HG03460 (cell line): ENCODE measurements around the gene NOG.
A peak's percentile ranks its signal among the peaks of the same experiment; 100 is the strongest.

Experiments
- ATAC-seq: cut with Tn5 transposase; IDR thresholded peaks from one replicate; pipeline ENCODE4 v1.9.1; 2021; ENCODE audit not compliant: unreplicated experiment

Gene NOG

DNA sequence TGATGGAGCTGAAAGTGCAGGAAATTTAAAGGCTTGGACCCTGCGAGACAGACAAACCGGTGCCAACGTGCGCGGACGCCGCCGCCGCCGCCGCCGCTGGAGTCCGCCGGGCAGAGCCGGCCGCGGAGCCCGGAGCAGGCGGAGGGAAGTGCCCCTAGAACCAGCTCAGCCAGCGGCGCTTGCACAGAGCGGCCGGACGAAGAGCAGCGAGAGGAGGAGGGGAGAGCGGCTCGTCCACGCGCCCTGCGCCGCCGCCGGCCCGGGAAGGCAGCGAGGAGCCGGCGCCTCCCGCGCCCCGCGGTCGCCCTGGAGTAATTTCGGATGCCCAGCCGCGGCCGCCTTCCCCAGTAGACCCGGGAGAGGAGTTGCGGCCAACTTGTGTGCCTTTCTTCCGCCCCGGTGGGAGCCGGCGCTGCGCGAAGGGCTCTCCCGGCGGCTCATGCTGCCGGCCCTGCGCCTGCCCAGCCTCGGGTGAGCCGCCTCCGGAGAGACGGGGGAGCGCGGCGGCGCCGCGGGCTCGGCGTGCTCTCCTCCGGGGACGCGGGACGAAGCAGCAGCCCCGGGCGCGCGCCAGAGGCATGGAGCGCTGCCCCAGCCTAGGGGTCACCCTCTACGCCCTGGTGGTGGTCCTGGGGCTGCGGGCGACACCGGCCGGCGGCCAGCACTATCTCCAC is at the start of gene NOG:
Gene NOG, plus strand, starts transcription at position 54 of the 674 bp plus-strand sequence. Its CDS starts 525 bp downstream, at position 579.
- ATAC-seq, result no peak

- ATAC-seq, result no peak
These were observed 48.4 kb upstream of the NOG start for GRCh38 chr17:56545106-56545505.

- no peak for ATAC-seq
These were observed 47.6 kb upstream of the NOG start for GRCh38 chr17:56545930-56546329.

- no peak for ATAC-seq
These were observed 44.8 kb upstream of the NOG start for GRCh38 chr17:56548661-56549060.

DNA sequence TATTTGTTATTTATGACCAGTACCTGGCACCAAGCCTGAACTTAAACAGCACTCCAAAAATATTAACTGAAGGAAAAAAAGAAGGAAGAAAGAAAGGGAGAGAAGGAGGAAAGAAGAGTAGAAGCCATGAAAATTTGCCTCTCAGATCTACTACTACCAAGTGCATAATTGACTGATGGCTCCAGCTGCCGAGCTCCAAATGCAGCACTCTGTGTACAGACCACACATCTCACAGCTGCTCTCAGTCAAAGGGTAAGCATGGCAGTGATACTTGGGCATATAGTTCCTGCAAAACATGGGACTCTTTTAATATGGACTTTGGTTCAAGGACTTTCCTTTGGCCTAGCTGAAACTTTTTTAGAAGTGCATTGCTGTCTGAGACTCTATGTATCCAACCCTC is 44.0 kb upstream of the NOG start:
- no peak for ATAC-seq

DNA sequence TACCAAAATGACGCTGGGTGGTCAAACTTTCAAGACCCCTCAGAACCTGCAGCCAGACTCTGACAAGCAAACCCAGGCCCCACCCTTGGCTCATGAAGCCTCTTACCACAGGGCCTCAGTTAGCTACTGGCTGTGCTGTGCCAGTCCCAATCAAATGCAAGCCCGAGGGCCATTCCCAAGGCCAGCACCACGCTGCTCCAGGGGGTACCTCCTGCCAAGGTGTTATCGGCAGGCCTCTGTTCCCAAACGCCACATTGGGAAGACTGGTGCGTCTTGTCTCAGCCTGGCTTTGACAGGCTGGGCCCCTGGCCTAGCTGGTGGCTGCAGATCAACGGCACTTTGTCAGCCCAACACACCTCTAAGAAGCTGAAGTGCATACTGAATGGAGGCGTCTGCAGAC is 35.8 kb upstream of the NOG start:
- ATAC-seq, result no peak

GRCh38 chr17:56558088-56558487 is 35.4 kb upstream of the NOG start:
- ATAC-seq, result no peak

- ATAC-seq, result no peak
These were observed 23.3 kb upstream of the NOG start for GRCh38 chr17:56570199-56570598.

GRCh38 chr17:56571456-56571855 is 22.0 kb upstream of the NOG start:
- no peak for ATAC-seq

DNA sequence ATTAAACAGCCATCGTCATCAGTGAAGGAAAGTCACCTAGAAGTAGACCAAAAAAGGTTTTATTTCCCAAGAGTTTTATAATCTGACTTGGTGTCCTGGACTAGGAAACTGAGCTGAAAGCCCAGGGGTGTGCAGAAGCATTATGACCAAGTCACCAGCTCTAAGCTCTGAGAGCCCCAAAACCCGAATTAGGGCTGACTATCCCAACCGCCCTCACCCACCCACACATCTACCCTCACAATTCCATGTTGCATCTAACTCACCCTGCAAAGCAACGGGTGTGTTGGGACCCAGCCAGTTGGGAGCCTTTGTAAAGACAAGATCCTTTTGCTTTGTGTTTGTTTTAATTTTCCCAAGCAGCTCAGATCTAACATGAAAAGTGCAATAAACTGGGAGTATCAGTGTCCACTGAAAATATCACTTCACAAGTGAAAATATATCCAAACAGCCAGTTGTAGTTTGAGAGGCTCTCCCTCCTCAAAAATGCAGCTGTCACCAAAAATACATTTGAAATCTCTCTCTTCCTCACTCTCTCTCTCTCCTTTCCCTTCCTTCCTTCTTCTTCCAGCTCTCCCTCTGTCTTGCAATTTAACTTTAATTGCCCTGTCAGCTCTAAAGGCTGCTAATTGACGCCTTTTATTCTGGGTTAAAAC is 16.2 kb upstream of the NOG start:
- ATAC-seq, result no peak

DNA sequence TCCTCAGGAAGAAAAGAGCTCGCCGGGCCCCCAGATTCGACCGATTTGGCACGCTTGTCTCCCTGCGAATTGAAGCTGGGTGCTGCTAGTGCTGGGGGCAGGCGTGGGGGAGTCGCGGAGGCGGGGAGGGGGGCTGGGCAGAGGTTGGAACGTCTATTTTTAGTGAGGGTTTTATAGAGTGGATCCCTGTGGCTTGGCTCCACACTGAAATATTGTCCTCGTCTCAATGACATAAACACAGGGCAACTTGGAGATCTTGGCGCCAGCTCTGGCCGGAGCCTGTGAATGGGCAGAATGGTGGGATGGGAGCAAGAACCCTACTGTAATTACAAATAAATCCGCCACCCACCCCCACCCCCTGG is 15.7 kb upstream of the NOG start:
- ATAC-seq, result no peak

DNA sequence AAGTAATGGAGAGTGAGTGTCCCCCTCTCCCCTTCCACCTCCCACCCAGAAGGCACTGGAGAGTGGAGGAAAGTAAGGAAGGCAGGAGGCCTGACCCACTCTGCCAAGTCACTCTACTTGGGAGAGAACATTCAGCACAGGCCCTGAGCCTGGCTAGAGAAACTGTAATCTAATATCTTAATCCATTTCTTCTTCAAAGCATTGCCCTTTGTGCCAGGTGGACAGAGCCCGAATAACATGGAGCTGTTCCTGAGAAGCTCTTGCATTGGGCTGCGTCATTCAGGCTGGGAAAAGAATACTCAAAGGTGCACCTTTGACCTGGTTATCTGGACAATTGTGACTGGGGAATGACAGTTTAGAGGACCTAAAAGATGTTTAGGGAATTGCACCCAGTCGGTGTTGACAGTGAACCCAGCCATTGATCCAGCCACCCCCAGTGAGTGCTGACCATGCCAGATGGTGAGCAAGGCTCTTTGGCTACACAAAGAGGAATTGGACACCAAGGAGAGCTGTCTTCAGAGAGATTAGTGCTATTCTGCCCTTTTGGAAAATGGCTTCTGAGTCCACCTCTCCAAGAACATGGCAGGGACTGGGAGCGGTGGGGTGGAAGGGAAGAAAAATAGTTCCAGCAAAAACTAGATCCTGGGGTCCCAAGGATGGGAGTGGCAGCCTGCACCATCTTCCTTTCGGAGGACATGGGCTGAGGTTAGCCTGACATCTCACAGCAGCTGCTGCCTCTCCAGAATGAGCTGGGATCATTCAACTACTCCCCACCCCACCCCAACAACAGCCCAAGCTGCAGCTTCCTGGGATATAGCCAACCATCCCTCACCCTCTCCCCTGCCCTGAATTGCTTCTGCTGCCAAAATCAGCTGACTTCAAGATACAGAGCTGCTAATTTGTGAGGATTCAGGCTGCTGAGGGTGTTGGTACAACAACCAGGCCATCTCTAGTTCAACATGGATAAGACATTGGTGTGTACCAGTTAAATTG is 11.6 kb upstream of the NOG start:
- ATAC-seq, result no peak

- ATAC-seq, result no peak
These were observed 9.7 kb upstream of the NOG start for GRCh38 chr17:56583772-56584171.

DNA sequence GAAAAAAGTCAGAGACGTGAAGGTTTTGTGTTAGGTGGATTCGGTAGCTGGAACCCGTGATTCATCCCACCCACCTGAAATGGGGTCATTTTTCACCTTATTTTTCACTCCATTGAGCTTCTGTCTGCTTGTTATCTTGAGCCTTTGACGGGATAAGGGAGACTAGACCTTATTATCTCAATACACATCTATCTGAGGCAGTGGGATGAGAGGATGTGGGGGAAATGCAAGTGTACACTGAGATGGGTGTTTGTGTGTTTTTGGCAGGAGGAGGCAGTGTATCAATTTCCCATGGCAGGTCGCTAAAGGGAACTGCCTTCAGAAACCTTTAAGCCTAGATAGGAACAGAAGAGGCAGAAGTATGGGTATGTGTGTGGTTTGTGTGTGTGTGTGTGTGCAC is 6.2 kb upstream of the NOG start:
- no peak for ATAC-seq

- ATAC-seq, result peak; percentile 59
These were observed 913 bp upstream of the NOG start for GRCh38 chr17:56592487-56593085.

GRCh38 chr17:56593086-56593645 is 333 bp upstream of the NOG start:
- ATAC-seq, result no peak

GRCh38 chr17:56594320-56595107 is 1.0 kb downstream of the NOG start:
- ATAC-seq, result no peak

- no peak for ATAC-seq
These were observed 1.6 kb downstream of the NOG start for GRCh38 chr17:56595108-56595418.

- no peak for ATAC-seq
These were observed 2.6 kb downstream of the NOG start for GRCh38 chr17:56595831-56596690.
